ENCODE data around the gene SERPINA1. TPM values are rescaled to one million over a fixed set of nuclear protein-coding genes. Genes with fewer than 3 reads are reported as not detected.

Gene SERPINA1
- 1.1 and 10.6 TPM in 2 replicates for total RNA-seq

DNA sequence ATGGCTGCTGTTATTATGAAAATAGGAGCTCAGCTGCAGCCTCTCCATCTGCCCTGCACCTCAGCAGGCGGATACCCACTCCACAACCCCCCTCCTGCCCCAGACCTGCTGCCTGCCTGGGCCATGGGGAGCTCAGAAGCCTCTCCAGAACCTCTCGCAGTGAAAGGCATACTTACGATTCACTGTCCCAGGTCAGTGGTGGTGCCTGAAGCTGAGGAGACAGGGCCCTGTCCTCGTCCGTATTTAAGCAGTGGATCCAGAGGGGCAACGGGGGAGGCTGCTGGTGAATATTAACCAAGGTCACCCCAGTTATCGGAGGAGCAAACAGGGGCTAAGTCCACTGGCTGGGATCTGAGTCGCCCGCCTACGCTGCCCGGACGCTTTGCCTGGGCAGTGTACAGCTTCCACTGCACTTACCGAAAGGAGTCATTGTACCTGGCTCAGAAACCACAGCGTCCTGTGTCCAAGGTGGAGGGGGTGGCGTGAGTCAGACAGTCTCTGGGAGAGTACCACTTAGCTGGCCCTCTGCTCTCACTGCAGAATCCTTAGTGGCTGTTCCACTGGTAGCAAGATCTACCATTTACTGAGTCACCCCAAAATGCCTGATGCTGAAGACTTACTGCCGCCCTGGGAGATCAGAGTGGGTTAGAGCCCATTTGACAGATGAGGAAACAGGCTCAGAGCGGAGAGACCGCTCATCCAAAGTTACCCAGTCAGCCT, at the start of gene SERPINA1:
Gene SERPINA1, minus strand, starts transcription at position 219 of the 720 bp plus-strand sequence. CDS start 5,365 bp downstream, outside the sequence.

DNA sequence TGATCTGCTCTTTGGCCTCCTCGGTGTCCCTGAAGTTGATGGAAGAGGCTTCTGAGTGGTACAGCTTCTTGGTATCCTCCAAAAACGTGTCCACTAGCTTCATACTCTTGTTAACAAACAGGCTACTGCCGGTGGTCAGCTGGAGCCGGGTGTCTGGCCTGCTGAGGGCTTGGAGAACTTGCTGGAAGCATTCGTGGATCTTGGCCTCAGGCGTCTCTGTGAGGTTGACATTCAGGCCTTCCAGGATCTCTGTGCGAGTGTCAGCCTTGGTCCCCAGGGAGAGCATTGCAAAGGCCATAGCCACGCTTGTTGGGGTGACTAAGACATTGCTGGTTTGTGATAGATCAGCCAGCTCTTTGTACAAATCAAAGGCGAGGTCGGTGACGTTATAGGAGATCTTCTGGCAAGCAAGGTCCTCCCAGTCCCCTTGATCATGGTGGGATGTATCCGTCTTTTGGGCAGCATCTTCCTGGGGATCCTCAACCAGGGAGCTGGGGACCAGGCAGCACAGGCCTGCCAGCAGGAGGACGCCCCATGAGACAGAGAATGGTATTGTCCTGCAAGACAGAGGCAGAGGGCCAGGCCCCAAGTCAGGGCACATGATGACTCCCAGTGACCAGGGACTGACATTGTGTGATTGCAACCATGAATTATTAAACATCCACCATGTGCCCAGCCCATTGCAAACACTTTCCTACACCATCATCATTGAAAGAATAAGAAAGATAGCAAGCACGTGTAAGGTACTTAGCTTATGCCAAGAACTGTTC, 22.1 kb downstream of the SERPINA1 start, which contains the start of gene SERPINA2:
Gene SERPINA2, minus strand, starts transcription at position 553 of the 770 bp plus-strand sequence.

Other genes with a start within 250 kb of the SERPINA1 start
- 12.1 and 24.6 TPM in 2 replicates for gene PPP4R4, start 214.3 kb downstream of the SERPINA1 start, total RNA-seq
- not detected in 2 replicates for gene SERPINA10, start 95.3 kb downstream of the SERPINA1 start, total RNA-seq
- gene SERPINA6, start 65.3 kb downstream of the SERPINA1 start, total RNA-seq = 0.48 TPM in 1 of 2 replicates, not detected in the other
- not detected in 2 replicates for gene SERPINA2, start 21.9 kb downstream of the SERPINA1 start, total RNA-seq
- not detected in 2 replicates for gene SERPINA11, start 64.2 kb upstream of the SERPINA1 start, total RNA-seq
- not detected in 2 replicates for gene SERPINA9, start 87.6 kb upstream of the SERPINA1 start, total RNA-seq
- not detected in 2 replicates for gene SERPINA12, start 120.9 kb upstream of the SERPINA1 start, total RNA-seq
- 0.24 TPM in 1 of 2 replicates, not detected in the other for gene SERPINA4, start 172.8 kb upstream of the SERPINA1 start, total RNA-seq
- gene SERPINA5, start 192.8 kb upstream of the SERPINA1 start, total RNA-seq = not detected in 2 replicates
- 9.4 and 11.1 TPM in 2 replicates for gene SERPINA3, start 223.8 kb upstream of the SERPINA1 start, total RNA-seq